ENCODE results near the gene SUMO1. TPM values are rescaled to one million over a fixed set of nuclear protein-coding genes. Genes with fewer than 3 reads are reported as not detected.
A peak's percentile ranks its signal among the peaks of the same experiment; 100 is the strongest.

The SUMO1 gene
- total and polyA plus RNA-seq, 9 of the 15 experiments (the other 6 are each of a cell fraction or from before 2014, with no cell fraction given): 63.7 to 292 (median 92.0) TPM

DNA sequence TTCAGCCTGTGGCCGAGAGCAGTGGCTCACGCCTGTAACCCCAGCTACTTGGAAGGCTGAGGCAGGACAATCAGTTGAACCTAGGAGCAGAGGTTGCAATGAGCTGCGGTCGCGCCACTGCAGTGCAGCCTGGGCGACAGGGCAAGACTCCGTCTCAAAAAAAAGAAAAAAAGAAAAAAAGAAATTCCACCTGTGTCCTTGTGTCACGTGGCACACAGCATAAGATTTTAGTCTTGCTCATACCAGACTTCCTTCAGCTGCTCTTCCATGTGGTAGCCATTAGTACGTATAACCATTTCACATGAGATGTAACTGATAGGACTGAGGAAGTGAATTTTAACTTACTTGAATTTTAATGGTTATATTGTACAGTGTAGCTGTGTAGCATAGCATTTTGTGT, 31.2 kb upstream of the SUMO1 start (continued):
- TF ChIP-seq, protein P1, sequence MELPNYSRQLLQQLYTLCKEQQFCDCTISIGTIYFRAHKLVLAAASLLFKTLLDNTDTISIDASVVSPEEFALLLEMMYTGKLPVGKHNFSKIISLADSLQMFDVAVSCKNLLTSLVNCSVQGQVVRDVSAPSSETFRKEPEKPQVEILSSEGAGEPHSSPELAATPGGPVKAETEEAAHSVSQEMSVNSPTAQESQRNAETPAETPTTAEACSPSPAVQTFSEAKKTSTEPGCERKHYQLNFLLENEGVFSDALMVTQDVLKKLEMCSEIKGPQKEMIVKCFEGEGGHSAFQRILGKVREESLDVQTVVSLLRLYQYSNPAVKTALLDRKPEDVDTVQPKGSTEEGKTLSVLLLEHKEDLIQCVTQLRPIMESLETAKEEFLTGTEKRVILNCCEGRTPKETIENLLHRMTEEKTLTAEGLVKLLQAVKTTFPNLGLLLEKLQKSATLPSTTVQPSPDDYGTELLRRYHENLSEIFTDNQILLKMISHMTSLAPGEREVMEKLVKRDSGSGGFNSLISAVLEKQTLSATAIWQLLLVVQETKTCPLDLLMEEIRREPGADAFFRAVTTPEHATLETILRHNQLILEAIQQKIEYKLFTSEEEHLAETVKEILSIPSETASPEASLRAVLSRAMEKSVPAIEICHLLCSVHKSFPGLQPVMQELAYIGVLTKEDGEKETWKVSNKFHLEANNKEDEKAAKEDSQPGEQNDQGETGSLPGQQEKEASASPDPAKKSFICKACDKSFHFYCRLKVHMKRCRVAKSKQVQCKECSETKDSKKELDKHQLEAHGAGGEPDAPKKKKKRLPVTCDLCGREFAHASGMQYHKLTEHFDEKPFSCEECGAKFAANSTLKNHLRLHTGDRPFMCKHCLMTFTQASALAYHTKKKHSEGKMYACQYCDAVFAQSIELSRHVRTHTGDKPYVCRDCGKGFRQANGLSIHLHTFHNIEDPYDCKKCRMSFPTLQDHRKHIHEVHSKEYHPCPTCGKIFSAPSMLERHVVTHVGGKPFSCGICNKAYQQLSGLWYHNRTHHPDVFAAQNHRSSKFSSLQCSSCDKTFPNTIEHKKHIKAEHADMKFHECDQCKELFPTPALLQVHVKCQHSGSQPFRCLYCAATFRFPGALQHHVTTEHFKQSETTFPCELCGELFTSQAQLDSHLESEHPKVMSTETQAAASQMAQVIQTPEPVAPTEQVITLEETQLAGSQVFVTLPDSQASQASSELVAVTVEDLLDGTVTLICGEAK (IDR thresholded peaks at IDR 0.05): no peak
- TF ChIP-seq, protein P1 (CRISPR knock-in tag; IDR thresholded peaks at IDR 0.05): no peak
- TF ChIP-seq ZNF384 (IDR thresholded peaks at IDR 0.05; ENCODE audit: low read depth, low read length): peak; percentile 59; the same call in 1 of the 2 replicates
- TF ChIP-seq, protein P2, sequence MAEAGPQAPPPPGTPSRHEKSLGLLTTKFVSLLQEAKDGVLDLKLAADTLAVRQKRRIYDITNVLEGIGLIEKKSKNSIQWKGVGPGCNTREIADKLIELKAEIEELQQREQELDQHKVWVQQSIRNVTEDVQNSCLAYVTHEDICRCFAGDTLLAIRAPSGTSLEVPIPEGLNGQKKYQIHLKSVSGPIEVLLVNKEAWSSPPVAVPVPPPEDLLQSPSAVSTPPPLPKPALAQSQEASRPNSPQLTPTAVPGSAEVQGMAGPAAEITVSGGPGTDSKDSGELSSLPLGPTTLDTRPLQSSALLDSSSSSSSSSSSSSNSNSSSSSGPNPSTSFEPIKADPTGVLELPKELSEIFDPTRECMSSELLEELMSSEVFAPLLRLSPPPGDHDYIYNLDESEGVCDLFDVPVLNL (CRISPR knock-in tag; IDR thresholded peaks at IDR 0.05; ENCODE audit: low read depth): no peak
- TF ChIP-seq ZNF232 (CRISPR knock-in tag; IDR thresholded peaks at IDR 0.05): no peak
- TF ChIP-seq HNRNPL (IDR thresholded peaks at IDR 0.05; ENCODE audit: low read depth, low read length): no peak
- TF ChIP-seq BRD9 (IDR thresholded peaks at IDR 0.05; ENCODE audit: low read depth, partially characterized antibody): no peak
- TF ChIP-seq, protein P3, sequence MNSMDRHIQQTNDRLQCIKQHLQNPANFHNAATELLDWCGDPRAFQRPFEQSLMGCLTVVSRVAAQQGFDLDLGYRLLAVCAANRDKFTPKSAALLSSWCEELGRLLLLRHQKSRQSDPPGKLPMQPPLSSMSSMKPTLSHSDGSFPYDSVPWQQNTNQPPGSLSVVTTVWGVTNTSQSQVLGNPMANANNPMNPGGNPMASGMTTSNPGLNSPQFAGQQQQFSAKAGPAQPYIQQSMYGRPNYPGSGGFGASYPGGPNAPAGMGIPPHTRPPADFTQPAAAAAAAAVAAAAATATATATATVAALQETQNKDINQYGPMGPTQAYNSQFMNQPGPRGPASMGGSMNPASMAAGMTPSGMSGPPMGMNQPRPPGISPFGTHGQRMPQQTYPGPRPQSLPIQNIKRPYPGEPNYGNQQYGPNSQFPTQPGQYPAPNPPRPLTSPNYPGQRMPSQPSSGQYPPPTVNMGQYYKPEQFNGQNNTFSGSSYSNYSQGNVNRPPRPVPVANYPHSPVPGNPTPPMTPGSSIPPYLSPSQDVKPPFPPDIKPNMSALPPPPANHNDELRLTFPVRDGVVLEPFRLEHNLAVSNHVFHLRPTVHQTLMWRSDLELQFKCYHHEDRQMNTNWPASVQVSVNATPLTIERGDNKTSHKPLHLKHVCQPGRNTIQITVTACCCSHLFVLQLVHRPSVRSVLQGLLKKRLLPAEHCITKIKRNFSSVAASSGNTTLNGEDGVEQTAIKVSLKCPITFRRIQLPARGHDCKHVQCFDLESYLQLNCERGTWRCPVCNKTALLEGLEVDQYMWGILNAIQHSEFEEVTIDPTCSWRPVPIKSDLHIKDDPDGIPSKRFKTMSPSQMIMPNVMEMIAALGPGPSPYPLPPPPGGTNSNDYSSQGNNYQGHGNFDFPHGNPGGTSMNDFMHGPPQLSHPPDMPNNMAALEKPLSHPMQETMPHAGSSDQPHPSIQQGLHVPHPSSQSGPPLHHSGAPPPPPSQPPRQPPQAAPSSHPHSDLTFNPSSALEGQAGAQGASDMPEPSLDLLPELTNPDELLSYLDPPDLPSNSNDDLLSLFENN (IDR thresholded peaks at IDR 0.05; ENCODE audit: low read depth in 2 of 2, low read length in 2 of 2): no peak
- TF ChIP-seq ZSCAN32 (CRISPR knock-in tag; IDR thresholded peaks at IDR 0.05): no peak
- TF ChIP-seq ASH1L (IDR thresholded peaks at IDR 0.05; ENCODE audit: borderline replicate concordance, low read depth, partially characterized antibody): no peak
- no peak for TF ChIP-seq GABPB1 (CRISPR knock-in tag; IDR thresholded peaks at IDR 0.05)
- TF ChIP-seq ZNF143 (CRISPR knock-in tag; IDR thresholded peaks at IDR 0.05): no peak
- TF ChIP-seq MTF1 (CRISPR knock-in tag; IDR thresholded peaks at IDR 0.05; ENCODE audit: borderline replicate concordance): no peak
- TF ChIP-seq PTTG1 (tag; IDR thresholded peaks at IDR 0.05; ENCODE audit: low read depth): no peak
- TF ChIP-seq MYC (IDR thresholded peaks at IDR 0.05; ENCODE audit: low read depth, low read length): peak; percentile 62
- TF ChIP-seq MYC (CRISPR knock-in tag; IDR thresholded peaks at IDR 0.05; ENCODE audit: borderline replicate concordance, low read depth): no peak

Measured in K562 (cell line).